Cardiac muscle cell (in vitro differentiated cells and primary cell): ENCODE results near the gene MKLN1. TPM values are rescaled to one million over a fixed set of nuclear protein-coding genes. Genes with fewer than 3 reads are reported as not detected.
A peak's percentile ranks its signal among the peaks of the same experiment; 100 is the strongest.

Source experiments
- DNase-seq, 2 donors: peaks; one replicate each; pipeline versions ENCODE4 v3.0.0 to v3.0.0-alpha.2; 2010 to 2017; ENCODE audit warnings: low read depth in 1 of 2, low spot score in 1 of 2
- H3K27ac ChIP-seq: fragments of 200-600 bp; sonication (generic); 2 replicates; pipeline ENCODE4 v1.5.1; 2016
- H3K27me3 ChIP-seq: fragments of 200-600 bp; sonication (generic); 2 replicates; pipeline ENCODE4 v1.6.0; 2016; ENCODE audit warnings: control low read depth
- H3K36me3 ChIP-seq: fragments of 200-600 bp; sonication (generic); 2 replicates; pipeline ENCODE4 v1.5.1; 2016; ENCODE audit warnings: control low read depth
- H3K4me1 ChIP-seq: fragments of 200-600 bp; sonication (generic); 2 replicates; pipeline ENCODE4 v1.8.1; 2017; ENCODE audit warnings: low read depth, mild to moderate bottlenecking, mixed run types
- H3K4me3 ChIP-seq: fragments of 200-600 bp; sonication (generic); 2 replicates; pipeline ENCODE4 v1.5.1; 2016; ENCODE audit warnings: mild to moderate bottlenecking
- H3K9me3 ChIP-seq: fragments of 200-600 bp; sonication (generic); 2 replicates; pipeline ENCODE4 v1.5.1; 2017; ENCODE audit warnings: low read depth, mild to moderate bottlenecking, control low read depth
- polyA plus RNA-seq: library from polyadenylated mRNA; unstranded; fragments of >200 nt; fragmentation: Nextera tagmentation; extraction: Ambion mirVana; gene quantifications from 2 replicates; pipeline ENCODE4 v1.2.1, GENCODE V29; 2016
- total RNA-seq: library from RNA; depleted of rRNA; stranded (reverse); fragments of >200 nt; gene quantifications from 2 replicates; pipeline ENCODE4 v1.2.3, GENCODE V29; 2016
- TF ChIP-seq, protein P1 (sequence below): IDR thresholded peaks from 2 replicates; pipeline ENCODE4 v1.5.1; 2012; ENCODE audit warnings: low read depth, mild to moderate bottlenecking, low read length

MKLN1 gene
- total and polyA plus RNA-seq, 2 experiments from 2014 or later: 26.2 to 35.5 TPM

DNA sequence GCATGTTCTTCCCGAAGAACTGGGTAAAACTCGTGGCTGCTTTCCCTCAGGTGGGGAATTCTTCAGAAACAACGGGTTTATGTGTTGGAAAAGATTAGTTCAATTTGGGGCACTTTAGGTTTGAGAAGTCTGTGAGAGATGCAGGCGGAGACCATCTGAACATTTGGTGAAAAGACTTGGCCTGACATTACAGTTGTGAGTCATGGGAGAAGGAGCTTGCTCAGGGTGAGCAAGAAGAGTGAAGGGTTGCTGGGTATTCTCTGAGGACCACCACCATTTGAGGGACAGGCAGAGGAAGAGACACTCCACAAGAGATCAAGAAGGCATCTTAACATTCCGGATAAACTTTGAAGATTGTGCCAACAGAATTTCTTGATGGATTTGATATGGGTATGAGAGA, 140.1 kb downstream of the MKLN1 start:
- no peak for DNase-seq
- Histone ChIP-seq H3K27me3 (no peaks in the 10 kb centered on the region), H3K27ac (no peak overlapping the region), H3K9me3 (no peaks in the 10 kb centered on the region), H3K4me3 (no peak overlapping the region), H3K4me1 (no peaks in the 10 kb centered on the region), H3K36me3 (peaks cover 39% of the 10 kb centered on the region)
- TF ChIP-seq, protein P1, sequence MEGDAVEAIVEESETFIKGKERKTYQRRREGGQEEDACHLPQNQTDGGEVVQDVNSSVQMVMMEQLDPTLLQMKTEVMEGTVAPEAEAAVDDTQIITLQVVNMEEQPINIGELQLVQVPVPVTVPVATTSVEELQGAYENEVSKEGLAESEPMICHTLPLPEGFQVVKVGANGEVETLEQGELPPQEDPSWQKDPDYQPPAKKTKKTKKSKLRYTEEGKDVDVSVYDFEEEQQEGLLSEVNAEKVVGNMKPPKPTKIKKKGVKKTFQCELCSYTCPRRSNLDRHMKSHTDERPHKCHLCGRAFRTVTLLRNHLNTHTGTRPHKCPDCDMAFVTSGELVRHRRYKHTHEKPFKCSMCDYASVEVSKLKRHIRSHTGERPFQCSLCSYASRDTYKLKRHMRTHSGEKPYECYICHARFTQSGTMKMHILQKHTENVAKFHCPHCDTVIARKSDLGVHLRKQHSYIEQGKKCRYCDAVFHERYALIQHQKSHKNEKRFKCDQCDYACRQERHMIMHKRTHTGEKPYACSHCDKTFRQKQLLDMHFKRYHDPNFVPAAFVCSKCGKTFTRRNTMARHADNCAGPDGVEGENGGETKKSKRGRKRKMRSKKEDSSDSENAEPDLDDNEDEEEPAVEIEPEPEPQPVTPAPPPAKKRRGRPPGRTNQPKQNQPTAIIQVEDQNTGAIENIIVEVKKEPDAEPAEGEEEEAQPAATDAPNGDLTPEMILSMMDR: no peak

- no peak for DNase-seq
- H3K4me3 ChIP-seq: no peak overlapping the region
- H3K4me1 ChIP-seq: no peaks in the 10 kb centered on the region
- H3K27ac ChIP-seq: no peak overlapping the region
- H3K9me3 ChIP-seq: no peaks in the 10 kb centered on the region
- peaks cover 40% of the 10 kb centered on the region for H3K36me3 ChIP-seq
- H3K27me3 ChIP-seq: no peaks in the 10 kb centered on the region
- TF ChIP-seq, protein P1: no peak
These were observed 143.8 kb downstream of the MKLN1 start for GRCh38 chr7:131471250-131472004.

GRCh38 chr7:131476740-131477139, 149.1 kb downstream of the MKLN1 start:
- H3K36me3 ChIP-seq: peaks cover 15% of the 10 kb centered on the region
- no peaks in the 10 kb centered on the region for H3K4me1 ChIP-seq
- no peaks in the 10 kb centered on the region for H3K27me3 ChIP-seq
- no peak for DNase-seq
- H3K27ac ChIP-seq: no peak overlapping the region
- TF ChIP-seq, protein P1: no peak
- no peaks in the 10 kb centered on the region for H3K9me3 ChIP-seq
- no peak overlapping the region for H3K4me3 ChIP-seq

- DNase-seq: peak in 1 of 2 donors; percentile 73
- Histone ChIP-seq H3K36me3 (peaks cover 2% of the 10 kb centered on the region), H3K9me3 (no peaks in the 10 kb centered on the region), H3K4me3 (no peak overlapping the region), H3K27me3 (no peaks in the 10 kb centered on the region), H3K4me1 (no peaks in the 10 kb centered on the region), H3K27ac (no peak overlapping the region)
- TF ChIP-seq, protein P1: no peak
These were observed 153.0 kb downstream of the MKLN1 start for GRCh38 chr7:131480384-131481315.

DNA sequence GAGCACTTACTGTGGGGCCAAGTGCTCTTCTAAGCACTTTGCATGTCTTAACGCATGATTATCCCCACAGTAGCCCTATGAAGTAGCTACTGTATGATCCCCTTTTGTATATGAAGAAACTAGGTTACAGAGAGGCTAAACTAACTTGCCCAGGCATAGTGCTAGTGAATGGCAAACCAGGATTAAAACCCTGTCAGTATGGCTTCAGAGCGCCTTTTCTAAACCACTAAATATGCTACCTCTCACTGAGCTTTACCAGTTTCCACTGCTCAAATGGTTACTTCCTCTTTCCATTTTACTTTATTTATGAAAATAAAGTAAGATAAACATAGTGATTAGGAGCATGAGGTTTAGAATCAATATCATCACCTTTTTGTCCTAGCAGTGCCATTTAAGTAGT, 155.1 kb downstream of the MKLN1 start:
- no peaks in the 10 kb centered on the region for H3K9me3 ChIP-seq
- peaks cover 9% of the 10 kb centered on the region for H3K36me3 ChIP-seq
- no peaks in the 10 kb centered on the region for H3K27me3 ChIP-seq
- H3K4me1 ChIP-seq: no peaks in the 10 kb centered on the region
- TF ChIP-seq, protein P1: no peak
- H3K27ac ChIP-seq: no peak overlapping the region
- H3K4me3 ChIP-seq: no peak overlapping the region
- no peak for DNase-seq
